ENCODE results near the gene IL17B.

DNA sequence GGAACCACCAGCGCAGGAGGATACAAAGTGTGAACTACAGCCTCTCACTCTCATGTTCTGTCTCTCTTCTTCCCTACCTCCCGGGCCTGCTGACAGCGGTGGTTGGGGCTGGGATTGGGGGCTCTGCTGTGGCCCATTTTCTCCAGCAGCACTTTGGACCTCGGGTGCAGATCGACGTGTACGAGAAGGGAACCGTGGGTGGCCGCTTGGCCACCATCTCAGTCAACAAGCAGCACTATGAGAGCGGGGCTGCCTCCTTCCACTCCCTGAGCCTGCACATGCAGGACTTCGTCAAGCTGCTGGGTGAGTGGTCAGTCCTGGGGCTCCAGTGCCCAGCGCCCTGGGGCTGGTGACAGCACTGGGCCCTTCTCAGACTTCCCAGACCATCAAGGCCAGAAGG lies 16.6 kb downstream of the IL17B start:
- TF ChIP-seq, protein P1, sequence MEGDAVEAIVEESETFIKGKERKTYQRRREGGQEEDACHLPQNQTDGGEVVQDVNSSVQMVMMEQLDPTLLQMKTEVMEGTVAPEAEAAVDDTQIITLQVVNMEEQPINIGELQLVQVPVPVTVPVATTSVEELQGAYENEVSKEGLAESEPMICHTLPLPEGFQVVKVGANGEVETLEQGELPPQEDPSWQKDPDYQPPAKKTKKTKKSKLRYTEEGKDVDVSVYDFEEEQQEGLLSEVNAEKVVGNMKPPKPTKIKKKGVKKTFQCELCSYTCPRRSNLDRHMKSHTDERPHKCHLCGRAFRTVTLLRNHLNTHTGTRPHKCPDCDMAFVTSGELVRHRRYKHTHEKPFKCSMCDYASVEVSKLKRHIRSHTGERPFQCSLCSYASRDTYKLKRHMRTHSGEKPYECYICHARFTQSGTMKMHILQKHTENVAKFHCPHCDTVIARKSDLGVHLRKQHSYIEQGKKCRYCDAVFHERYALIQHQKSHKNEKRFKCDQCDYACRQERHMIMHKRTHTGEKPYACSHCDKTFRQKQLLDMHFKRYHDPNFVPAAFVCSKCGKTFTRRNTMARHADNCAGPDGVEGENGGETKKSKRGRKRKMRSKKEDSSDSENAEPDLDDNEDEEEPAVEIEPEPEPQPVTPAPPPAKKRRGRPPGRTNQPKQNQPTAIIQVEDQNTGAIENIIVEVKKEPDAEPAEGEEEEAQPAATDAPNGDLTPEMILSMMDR (IDR thresholded peaks at IDR 0.05): no peak
- TF ChIP-seq POLR2A (IDR thresholded peaks at IDR 0.05): no peak
